Astrocyte (in vitro differentiated cells and primary cell): Measurements from ENCODE around the gene ZBTB17. TPM values are rescaled to one million over a fixed set of nuclear protein-coding genes. Genes with fewer than 3 reads are reported as not detected.
"Not testable (repeated sequence)": the region's sequence is repeated elsewhere in the genome, so short reads cannot be mapped to it uniquely, and the experiment has no call there.

Source experiments
- DNase-seq: peaks from one replicate; pipeline ENCODE4 v3.0.0-alpha.2; 2010; ENCODE audit warnings: low read depth
- FAIRE-seq: peaks from 2 replicates; lab custom pipeline; 2011; peaks lifted over from hg19 to GRCh38; lab: Jason Lieb, UNC
- H2AFZ ChIP-seq: 2 replicates; pipeline ENCODE4 v1.6.0; 2012; ENCODE audit warnings: low read depth, low read length, inconsistent platforms
- H3K27ac ChIP-seq: 2 replicates; pipeline ENCODE4 v1.5.1; 2011; ENCODE audit warnings: low read depth, low read length, inconsistent platforms
- H3K27me3 ChIP-seq: 2 replicates; pipeline ENCODE4 v1.6.0; 2011; ENCODE audit warnings: low read length, inconsistent platforms; ENCODE audit not compliant: insufficient read depth
- H3K36me3 ChIP-seq: 2 replicates; pipeline ENCODE4 v1.5.1; 2011; ENCODE audit warnings: low read length, inconsistent platforms; ENCODE audit not compliant: insufficient read depth
- H3K4me1 ChIP-seq: 2 replicates; pipeline ENCODE4 v1.5.1; 2011; ENCODE audit warnings: low read length, inconsistent platforms; ENCODE audit not compliant: insufficient read depth
- H3K4me2 ChIP-seq: 2 replicates; pipeline ENCODE4 v1.6.0; 2012; ENCODE audit warnings: low read length, inconsistent platforms
- H3K4me3 ChIP-seq: 2 replicates; pipeline ENCODE4 v1.5.1; 2011; ENCODE audit warnings: low read depth, mild to moderate bottlenecking, low read length, inconsistent platforms; ENCODE audit not compliant: insufficient read depth
- H3K79me2 ChIP-seq: 2 replicates; pipeline ENCODE4 v1.6.0; 2012; ENCODE audit warnings: mild to moderate bottlenecking, low read length, inconsistent platforms; ENCODE audit not compliant: insufficient read depth
- H3K9ac ChIP-seq: 2 replicates; pipeline ENCODE4 v1.6.0; 2012; ENCODE audit warnings: mild to moderate bottlenecking, low read length, inconsistent platforms
- H3K9me3 ChIP-seq: 2 replicates; pipeline ENCODE4 v1.5.1; 2012; ENCODE audit warnings: low read depth, mild to moderate bottlenecking, low read length, inconsistent platforms; ENCODE audit not compliant: insufficient read depth
- H4K20me1 ChIP-seq: 2 replicates; pipeline ENCODE4 v1.6.0; 2012; ENCODE audit warnings: low read length, inconsistent platforms; ENCODE audit not compliant: insufficient read depth
- H3K27ac Mint-ChIP-seq: one replicate; pipeline ENCODE4 v1.8.0; 2021; ENCODE audit warnings: mild to moderate bottlenecking, mixed read lengths; ENCODE audit not compliant: unreplicated experiment
- H3K27me3 Mint-ChIP-seq: one replicate; pipeline ENCODE4 v1.8.0; 2021; ENCODE audit warnings: low read depth, mixed read lengths; ENCODE audit not compliant: unreplicated experiment
- H3K36me3 Mint-ChIP-seq: one replicate; pipeline ENCODE4 v1.8.0; 2021; ENCODE audit warnings: low read depth, mixed read lengths; ENCODE audit not compliant: unreplicated experiment
- H3K4me1 Mint-ChIP-seq: one replicate; pipeline ENCODE4 v1.8.0; 2021; ENCODE audit warnings: low read depth, mixed read lengths; ENCODE audit not compliant: unreplicated experiment
- H3K4me3 Mint-ChIP-seq: one replicate; pipeline ENCODE4 v1.8.0; 2021; ENCODE audit warnings: mild to moderate bottlenecking, moderate library complexity, mixed read lengths; ENCODE audit not compliant: unreplicated experiment
- H3K9me3 Mint-ChIP-seq: one replicate; pipeline ENCODE4 v1.8.0; 2021; ENCODE audit warnings: mild to moderate bottlenecking, mixed read lengths; ENCODE audit not compliant: unreplicated experiment
- EZH2 ChIP-seq: IDR thresholded peaks from 2 replicates; pipeline ENCODE4 v1.6.1; 2012; ENCODE audit warnings: mild to moderate bottlenecking, low read length, inconsistent platforms; ENCODE audit not compliant: insufficient read depth
- total RNA-seq: library from RNA; stranded (reverse); gene quantifications from 2 replicates; pipeline ENCODE4 v1.2.1, GENCODE V29; 2021
- TF ChIP-seq, protein P1 (sequence below): IDR thresholded peaks from 2 replicates; pipeline ENCODE4 v1.5.1; 2011; ENCODE audit warnings: low read depth, mild to moderate bottlenecking, inconsistent platforms, low read length, moderate library complexity; ENCODE audit not compliant: insufficient read depth

Gene ZBTB17
- total RNA-seq, 1 donor from 2014 or later: 28.1 TPM

DNA sequence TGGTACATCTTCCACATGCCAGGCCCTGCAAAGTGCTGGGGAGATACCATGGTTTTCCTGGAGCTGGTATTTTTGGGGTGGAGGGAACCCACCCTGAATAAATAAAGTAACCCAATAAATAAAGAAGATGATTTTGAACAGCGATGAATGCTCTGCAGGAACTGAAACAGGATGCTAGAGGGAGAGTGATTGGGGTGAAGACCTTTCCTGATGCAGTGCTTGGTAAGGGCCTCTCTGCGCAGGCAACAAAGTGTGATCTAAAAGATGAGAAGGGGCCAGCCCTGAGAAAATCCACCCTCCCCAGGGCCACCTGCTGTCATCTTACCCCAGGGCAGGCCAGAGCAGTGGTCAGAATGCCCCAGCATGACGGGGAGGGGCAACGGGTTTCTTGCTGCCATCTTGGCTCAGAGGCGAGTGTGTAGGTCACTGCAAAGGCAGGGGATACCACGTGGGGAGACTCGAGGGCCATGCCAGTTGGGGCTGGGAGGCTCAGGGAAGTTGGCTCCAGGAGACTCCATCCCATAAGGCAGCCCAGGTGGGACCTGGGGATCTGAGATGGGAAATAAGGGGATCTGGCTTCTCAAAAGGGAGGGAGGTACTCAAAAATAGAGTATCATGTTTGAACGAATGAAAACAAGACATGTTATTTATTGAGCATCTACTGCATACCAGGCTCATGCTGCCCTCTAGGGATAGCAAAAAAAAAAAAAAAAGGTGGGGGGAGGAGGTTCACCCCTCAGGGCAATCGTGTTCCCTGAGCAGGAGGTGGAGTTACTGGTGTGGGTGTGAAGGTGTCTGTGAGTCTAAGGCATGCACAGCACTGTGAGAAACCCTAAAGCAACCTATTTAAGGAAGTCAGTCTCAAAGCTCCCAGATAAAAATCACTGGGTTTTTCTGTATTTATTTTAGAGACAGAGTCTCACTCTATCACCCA, 30.9 kb upstream of the ZBTB17 start:
- Histone ChIP-seq H3K36me3 (no peaks in the 10 kb centered on the region), H3K79me2 (no peaks in the 10 kb centered on the region), H3K27ac (no peak overlapping the region), H4K20me1 (no peaks in the 10 kb centered on the region), H3K27me3 (no peaks in the 10 kb centered on the region), H2AFZ (no peak overlapping the region), H3K4me2 (no peak overlapping the region), H3K9me3 (no peaks in the 10 kb centered on the region), H3K4me1 (no peaks in the 10 kb centered on the region), H3K9ac (no peak overlapping the region), H3K4me3 (no peak overlapping the region)
- peaks cover 16% of the 10 kb centered on the region for H3K27me3 Mint-ChIP-seq
- no peaks in the 10 kb centered on the region for H3K9me3 Mint-ChIP-seq
- no peaks in the 10 kb centered on the region for H3K36me3 Mint-ChIP-seq
- DNase-seq (no peak), FAIRE-seq (no peak)
- H3K4me3 Mint-ChIP-seq: no peak overlapping the region
- H3K4me1 Mint-ChIP-seq: peaks cover 3% of the 10 kb centered on the region
- H3K27ac Mint-ChIP-seq: peak overlapping the region; percentile 0
- TF ChIP-seq, protein P1, sequence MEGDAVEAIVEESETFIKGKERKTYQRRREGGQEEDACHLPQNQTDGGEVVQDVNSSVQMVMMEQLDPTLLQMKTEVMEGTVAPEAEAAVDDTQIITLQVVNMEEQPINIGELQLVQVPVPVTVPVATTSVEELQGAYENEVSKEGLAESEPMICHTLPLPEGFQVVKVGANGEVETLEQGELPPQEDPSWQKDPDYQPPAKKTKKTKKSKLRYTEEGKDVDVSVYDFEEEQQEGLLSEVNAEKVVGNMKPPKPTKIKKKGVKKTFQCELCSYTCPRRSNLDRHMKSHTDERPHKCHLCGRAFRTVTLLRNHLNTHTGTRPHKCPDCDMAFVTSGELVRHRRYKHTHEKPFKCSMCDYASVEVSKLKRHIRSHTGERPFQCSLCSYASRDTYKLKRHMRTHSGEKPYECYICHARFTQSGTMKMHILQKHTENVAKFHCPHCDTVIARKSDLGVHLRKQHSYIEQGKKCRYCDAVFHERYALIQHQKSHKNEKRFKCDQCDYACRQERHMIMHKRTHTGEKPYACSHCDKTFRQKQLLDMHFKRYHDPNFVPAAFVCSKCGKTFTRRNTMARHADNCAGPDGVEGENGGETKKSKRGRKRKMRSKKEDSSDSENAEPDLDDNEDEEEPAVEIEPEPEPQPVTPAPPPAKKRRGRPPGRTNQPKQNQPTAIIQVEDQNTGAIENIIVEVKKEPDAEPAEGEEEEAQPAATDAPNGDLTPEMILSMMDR: no peak
- no peak for TF ChIP-seq EZH2

GRCh38 chr1:16006010-16006409, 30.1 kb upstream of the ZBTB17 start:
- Histone ChIP-seq H3K4me3 (no peak overlapping the region), H2AFZ (no peak overlapping the region), H3K9ac (no peak overlapping the region), H4K20me1 (no peaks in the 10 kb centered on the region), H3K9me3 (no peaks in the 10 kb centered on the region), H3K4me2 (no peak overlapping the region), H3K79me2 (no peaks in the 10 kb centered on the region), H3K27ac (no peak overlapping the region), H3K4me1 (no peaks in the 10 kb centered on the region), H3K27me3 (no peaks in the 10 kb centered on the region), H3K36me3 (no peaks in the 10 kb centered on the region)
- Mint-ChIP-seq H3K36me3 (no peaks in the 10 kb centered on the region), H3K4me1 (peaks cover 3% of the 10 kb centered on the region), H3K27ac (no peak overlapping the region), H3K4me3 (no peak overlapping the region), H3K9me3 (no peaks in the 10 kb centered on the region), H3K27me3 (peaks cover 16% of the 10 kb centered on the region)
- no peak for FAIRE-seq
- TF ChIP-seq, protein P1: no peak
- no peak for TF ChIP-seq EZH2
- no peak for DNase-seq

- H3K9me3 ChIP-seq: no peaks in the 10 kb centered on the region
- Mint-ChIP-seq H3K36me3 (no peaks in the 10 kb centered on the region), H3K27ac (no peak overlapping the region), H3K4me3 (no peak overlapping the region), H3K4me1 (peaks cover 3% of the 10 kb centered on the region), H3K9me3 (no peaks in the 10 kb centered on the region), H3K27me3 (peaks cover 19% of the 10 kb centered on the region)
- no peak overlapping the region for H2AFZ ChIP-seq
- H3K9ac ChIP-seq: no peak overlapping the region
- no peaks in the 10 kb centered on the region for H4K20me1 ChIP-seq
- no peaks in the 10 kb centered on the region for H3K4me1 ChIP-seq
- no peak overlapping the region for H3K27ac ChIP-seq
- DNase-seq (no peak), FAIRE-seq (no peak)
- H3K36me3 ChIP-seq: no peaks in the 10 kb centered on the region
- no peaks in the 10 kb centered on the region for H3K79me2 ChIP-seq
- no peak overlapping the region for H3K4me2 ChIP-seq
- H3K4me3 ChIP-seq: no peak overlapping the region
- H3K27me3 ChIP-seq: no peaks in the 10 kb centered on the region
- TF ChIP-seq, protein P1: no peak
- no peak for TF ChIP-seq EZH2
These were observed 29.7 kb upstream of the ZBTB17 start for GRCh38 chr1:16005597-16005996.

GRCh38 chr1:16001274-16001673, 25.4 kb upstream of the ZBTB17 start:
- DNase-seq, H3K4me3 Mint-ChIP-seq, H3K36me3 Mint-ChIP-seq, H3K27ac ChIP-seq, H3K4me1 Mint-ChIP-seq, H3K9ac ChIP-seq, H3K27me3 ChIP-seq, FAIRE-seq, H3K36me3 ChIP-seq, H3K4me3 ChIP-seq, H2AFZ ChIP-seq, H3K4me1 ChIP-seq, H3K79me2 ChIP-seq, H3K27ac Mint-ChIP-seq, H3K4me2 ChIP-seq, H3K9me3 Mint-ChIP-seq, H3K9me3 ChIP-seq, H4K20me1 ChIP-seq: not testable (repeated sequence)
- peaks cover 26% of the 10 kb centered on the region for H3K27me3 Mint-ChIP-seq
